22Rv1 (cell line): ENCODE results near the gene SUFU.

Experiments
- H3K27ac ChIP-seq: fragments of 450-650 bp; 2 replicates; pipeline ENCODE4 v1.5.1; 2017
- CTCF ChIP-seq: fragments of 450-650 bp; IDR thresholded peaks from 2 replicates; pipeline ENCODE4 v1.5.1; 2017; ENCODE audit warnings: mild to moderate bottlenecking
- ZFX ChIP-seq: fragments of 450-650 bp; IDR thresholded peaks from 2 replicates; pipeline ENCODE4 v1.6.1; 2017; ENCODE audit warnings: antibody characterized with exemption, borderline replicate concordance

Gene SUFU

GRCh38 chr10:102535481-102536147 is 31.8 kb downstream of the SUFU start:
- H3K27ac ChIP-seq, result no peak overlapping the region
- TF ChIP-seq ZFX (no peak), CTCF (no peak)

- TF ChIP-seq ZFX (no peak), CTCF (no peak)
- no peak overlapping the region for H3K27ac ChIP-seq
These were observed 33.6 kb downstream of the SUFU start for GRCh38 chr10:102537367-102537766.

- TF ChIP-seq CTCF, result no peak
- TF ChIP-seq ZFX, result no peak
- H3K27ac ChIP-seq, result no peak overlapping the region
These were observed 34.2 kb downstream of the SUFU start for GRCh38 chr10:102537948-102538347.

- peak overlapping the region; percentile 23; the same call in 1 of the 2 replicates for H3K27ac ChIP-seq
- TF ChIP-seq ZFX (no peak), CTCF (no peak)
These were observed 35.0 kb downstream of the SUFU start for GRCh38 chr10:102538811-102539210.

GRCh38 chr10:102540023-102540422 is 36.3 kb downstream of the SUFU start:
- TF ChIP-seq CTCF (peak; percentile 67), ZFX (no peak)
- H3K27ac ChIP-seq, result 0 out of 2 replicates have a peak overlapping the region, but pooled peaks have one; percentile 23

GRCh38 chr10:102542800-102543418 is 39.1 kb downstream of the SUFU start:
- H3K27ac ChIP-seq, result no peak overlapping the region
- TF ChIP-seq CTCF (no peak), ZFX (no peak)

GRCh38 chr10:102545265-102545871 is 41.6 kb downstream of the SUFU start:
- TF ChIP-seq ZFX (no peak), CTCF (no peak)
- no peak overlapping the region for H3K27ac ChIP-seq
